Peyer's patch (tissue), 4 donors: ENCODE data around the gene MTF2.
"Not testable (repeated sequence)": the region's sequence is repeated elsewhere in the genome, so short reads cannot be mapped to it uniquely, and the experiment has no call there.

Source experiments
- CTCF ChIP-seq, 6 experiments: fragments of 450-650 bp in 4 of 6; fragments of 200-600 bp in 2 of 6; sonication (generic) in 1 of 6; IDR thresholded peaks; one replicate each; pipeline ENCODE4 v1.5.1; 2017 to 2019; ENCODE audit warnings: antibody characterized with exemption in 6 of 6, mild to moderate bottlenecking in 3 of 6, moderate library complexity in 1 of 6
- POLR2A ChIP-seq, 2 donors: fragments of 450-650 bp; IDR thresholded peaks; one replicate each; pipeline ENCODE4 v1.5.1; 2017; ENCODE audit warnings: antibody characterized with exemption in 2 of 2, mild to moderate bottlenecking in 2 of 2, moderate library complexity in 2 of 2

DNA sequence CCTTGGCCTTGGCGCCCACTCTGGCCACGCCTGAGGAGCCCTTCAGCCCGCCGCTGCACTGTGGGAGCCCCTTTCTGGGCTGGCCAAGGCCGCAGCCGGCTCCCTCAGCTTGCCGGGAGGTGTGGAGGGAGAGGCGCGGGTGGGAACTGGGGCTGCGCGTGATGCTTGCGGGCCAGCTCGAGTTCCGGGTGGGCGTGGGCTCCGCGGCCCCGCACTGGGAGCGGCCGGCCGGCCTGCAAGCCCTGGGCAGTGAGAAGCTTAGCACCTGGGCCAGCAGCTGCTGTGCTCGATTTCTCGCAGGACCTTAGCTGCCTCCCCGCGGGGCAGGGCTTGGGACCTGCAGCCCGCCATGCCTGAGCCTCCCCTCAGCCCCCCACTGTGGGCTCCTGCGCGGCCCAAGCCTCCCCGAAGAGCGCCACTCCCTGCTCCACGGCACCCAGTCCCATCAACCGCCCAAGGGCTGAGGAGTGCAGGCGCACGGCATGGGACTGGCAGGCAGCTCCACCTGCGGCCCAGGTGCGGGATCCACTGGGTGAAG, 91.1 kb downstream of the MTF2 start:
- TF ChIP-seq POLR2A, CTCF (IDR thresholded peaks at IDR 0.05): not testable (repeated sequence)
